ENCODE measurements around the gene COLEC12.

COLEC12 gene

DNA sequence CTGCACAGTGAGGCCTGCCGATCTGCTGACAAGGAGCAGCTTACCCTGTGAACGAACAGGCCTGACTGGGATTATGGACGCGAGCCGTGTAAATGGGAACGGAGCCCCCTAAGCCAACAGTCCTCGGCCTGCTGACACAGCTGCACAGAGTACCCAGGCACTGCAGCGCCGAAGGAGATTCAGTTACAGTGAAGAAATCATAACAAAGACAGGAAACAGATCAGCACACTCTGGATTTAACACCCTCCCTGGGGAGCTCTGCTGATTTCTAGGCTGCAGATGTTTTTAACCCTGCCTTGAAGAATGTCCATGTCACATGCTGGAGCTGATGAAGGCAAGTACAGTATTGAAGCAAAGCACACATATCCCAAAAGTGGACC is 43.4 kb downstream of the COLEC12 start:
- peak; percentile 92 for DNase-seq (ENCODE audit: low read depth)
- TF ChIP-seq, protein P1, sequence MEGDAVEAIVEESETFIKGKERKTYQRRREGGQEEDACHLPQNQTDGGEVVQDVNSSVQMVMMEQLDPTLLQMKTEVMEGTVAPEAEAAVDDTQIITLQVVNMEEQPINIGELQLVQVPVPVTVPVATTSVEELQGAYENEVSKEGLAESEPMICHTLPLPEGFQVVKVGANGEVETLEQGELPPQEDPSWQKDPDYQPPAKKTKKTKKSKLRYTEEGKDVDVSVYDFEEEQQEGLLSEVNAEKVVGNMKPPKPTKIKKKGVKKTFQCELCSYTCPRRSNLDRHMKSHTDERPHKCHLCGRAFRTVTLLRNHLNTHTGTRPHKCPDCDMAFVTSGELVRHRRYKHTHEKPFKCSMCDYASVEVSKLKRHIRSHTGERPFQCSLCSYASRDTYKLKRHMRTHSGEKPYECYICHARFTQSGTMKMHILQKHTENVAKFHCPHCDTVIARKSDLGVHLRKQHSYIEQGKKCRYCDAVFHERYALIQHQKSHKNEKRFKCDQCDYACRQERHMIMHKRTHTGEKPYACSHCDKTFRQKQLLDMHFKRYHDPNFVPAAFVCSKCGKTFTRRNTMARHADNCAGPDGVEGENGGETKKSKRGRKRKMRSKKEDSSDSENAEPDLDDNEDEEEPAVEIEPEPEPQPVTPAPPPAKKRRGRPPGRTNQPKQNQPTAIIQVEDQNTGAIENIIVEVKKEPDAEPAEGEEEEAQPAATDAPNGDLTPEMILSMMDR (conservative IDR thresholded peaks at IDR 0.05; ENCODE audit: low read depth, low read length): no peak
- H3K4me3 ChIP-seq (ENCODE audit: low read depth, low read length): no peak overlapping the region

DNA sequence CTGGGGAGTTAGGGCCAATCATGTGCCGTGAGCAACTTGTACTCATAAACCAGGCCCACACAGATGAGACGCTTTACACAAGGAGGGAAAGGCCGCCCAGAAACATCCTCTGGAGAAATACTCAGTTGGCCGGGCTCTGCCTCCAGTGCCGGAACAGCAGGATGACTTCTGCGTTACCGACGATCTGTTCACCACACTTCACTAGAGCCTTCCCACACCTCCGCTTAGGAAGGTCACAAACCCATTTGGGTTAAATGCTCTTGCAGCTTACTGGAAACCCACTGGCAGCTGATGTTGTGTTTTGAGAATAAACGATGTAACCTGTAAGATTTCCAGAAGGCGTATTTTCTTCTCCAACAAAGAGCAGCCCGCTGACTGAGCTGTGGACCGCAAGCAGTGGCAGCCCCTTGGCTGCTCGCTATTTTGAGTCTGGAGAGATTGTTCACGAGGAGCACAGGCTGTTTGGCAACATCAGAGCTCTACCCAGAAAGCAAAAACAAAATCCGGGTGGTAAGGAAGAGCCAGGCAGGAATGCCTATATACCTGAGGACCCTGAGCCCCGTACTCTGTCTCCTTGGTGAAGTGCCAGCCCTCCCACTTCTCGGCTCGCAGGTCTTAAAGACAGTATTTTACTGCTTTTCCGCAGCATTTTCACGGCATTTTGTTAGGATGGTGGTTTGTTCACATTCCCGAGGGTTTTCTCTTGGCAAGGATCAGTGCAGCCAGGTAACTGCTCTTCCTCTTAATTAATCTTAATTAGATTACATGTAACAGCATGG is 44.0 kb downstream of the COLEC12 start:
- H3K4me3 ChIP-seq (ENCODE audit: low read depth, low read length): peak overlapping the region; percentile 15
- peak; percentile 74 for DNase-seq (ENCODE audit: low read depth)
- TF ChIP-seq, protein P1 (conservative IDR thresholded peaks at IDR 0.05; ENCODE audit: low read depth, low read length): no peak

DNA sequence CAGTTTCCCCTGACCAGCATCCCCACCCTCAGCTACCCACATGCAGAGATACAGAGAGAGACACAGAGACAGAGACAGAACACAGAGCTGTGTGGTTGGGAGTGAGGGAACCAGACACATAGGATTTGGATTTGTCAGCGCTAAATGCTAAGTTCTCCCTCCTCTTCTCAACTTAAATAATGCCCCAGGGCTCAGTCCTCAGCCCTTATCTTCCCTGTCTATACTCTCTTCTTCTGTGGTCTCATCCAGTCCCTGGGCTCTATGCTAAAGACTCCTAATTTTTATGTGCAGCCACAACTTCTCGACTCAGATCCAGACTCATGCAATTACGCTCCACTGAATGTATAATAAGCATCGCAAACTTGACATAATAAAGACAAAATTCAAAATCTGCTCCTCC is 47.1 kb downstream of the COLEC12 start:
- TF ChIP-seq, protein P1 (conservative IDR thresholded peaks at IDR 0.05; ENCODE audit: low read depth, low read length): no peak
- DNase-seq (ENCODE audit: low read depth): no peak
- no peak overlapping the region for H3K4me3 ChIP-seq (ENCODE audit: low read depth, low read length)

DNA sequence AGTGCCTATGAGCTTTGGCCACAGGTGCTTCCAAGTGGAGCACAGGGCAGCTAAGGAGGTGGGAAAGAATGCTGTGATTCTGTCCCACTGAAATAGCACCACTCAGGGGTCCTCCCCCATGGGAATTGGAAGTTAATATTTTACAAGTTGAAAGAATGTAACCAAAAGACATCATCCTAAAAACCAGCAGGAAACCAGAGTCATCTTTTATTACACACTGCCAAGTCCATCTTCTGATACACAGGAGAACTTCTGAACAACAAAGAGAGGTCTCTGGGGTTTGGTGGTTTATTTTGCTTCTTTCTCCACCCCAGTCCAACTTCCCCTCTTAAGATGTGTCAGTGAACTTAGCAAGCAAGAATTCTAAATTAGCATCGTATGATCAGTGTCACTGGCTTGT is 47.7 kb downstream of the COLEC12 start:
- H3K4me3 ChIP-seq (ENCODE audit: low read depth, low read length): no peak overlapping the region
- DNase-seq (ENCODE audit: low read depth): no peak
- TF ChIP-seq, protein P1 (conservative IDR thresholded peaks at IDR 0.05; ENCODE audit: low read depth, low read length): no peak

DNA sequence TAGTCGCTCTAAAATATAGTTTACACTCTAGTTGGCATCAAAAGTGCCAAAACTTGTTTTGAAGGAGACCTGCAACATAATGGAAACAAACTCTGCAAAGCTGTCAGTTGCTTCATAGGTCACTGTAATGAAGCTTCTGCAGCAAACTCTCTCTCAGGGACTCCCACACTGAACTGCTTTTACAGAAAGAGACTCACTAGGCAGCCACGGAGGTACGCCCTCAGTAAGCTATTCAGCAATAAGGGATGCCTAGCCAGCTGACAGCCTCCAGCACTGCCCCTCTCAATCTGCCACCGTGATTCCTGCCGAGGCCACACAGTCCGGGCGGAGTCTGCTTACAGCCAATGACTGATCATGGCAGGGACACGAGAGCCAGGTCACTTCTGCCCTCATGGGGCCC is 51.1 kb downstream of the COLEC12 start:
- peak; percentile 55 for DNase-seq (ENCODE audit: low read depth)
- TF ChIP-seq, protein P1 (conservative IDR thresholded peaks at IDR 0.05; ENCODE audit: low read depth, low read length): no peak
- no peak overlapping the region for H3K4me3 ChIP-seq (ENCODE audit: low read depth, low read length)

DNA sequence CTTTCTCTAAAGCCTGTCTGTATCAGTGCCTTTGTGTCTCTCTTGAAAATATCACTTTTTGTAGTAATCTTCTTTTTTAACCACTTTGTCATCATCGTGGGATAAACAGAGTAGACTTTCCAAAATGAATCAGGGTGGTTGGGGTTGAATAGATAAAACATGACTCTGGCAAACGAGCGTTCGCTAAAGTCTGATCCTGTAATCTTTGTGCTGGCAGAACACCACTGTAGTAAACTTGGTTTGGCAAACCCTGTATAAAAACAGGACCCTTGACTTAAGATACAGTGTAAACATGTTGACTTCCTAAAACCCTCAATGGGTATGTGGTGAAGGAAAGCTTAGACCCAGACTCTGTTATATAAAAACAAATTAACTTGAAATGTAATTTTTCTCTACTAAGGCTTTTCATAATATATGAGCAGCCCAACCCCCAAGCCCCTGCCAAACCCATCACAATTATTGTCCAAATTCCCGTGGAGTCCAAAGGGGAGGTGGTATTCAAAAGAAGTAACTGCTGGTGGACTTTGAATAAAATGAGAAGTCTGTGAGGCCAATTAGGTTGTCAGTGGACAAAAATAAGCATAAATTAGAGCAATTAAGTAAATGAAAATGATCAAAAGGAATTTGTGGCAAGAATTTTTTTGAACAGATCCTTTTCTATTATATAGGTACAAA is 52.2 kb downstream of the COLEC12 start:
- TF ChIP-seq, protein P1 (conservative IDR thresholded peaks at IDR 0.05; ENCODE audit: low read depth, low read length): no peak
- no peak for DNase-seq (ENCODE audit: low read depth)
- no peak overlapping the region for H3K4me3 ChIP-seq (ENCODE audit: low read depth, low read length)

Data from choroid plexus epithelial cell (primary cell).